ENCODE data around the gene EIF2AK3. TPM values are rescaled to one million over a fixed set of nuclear protein-coding genes. Genes with fewer than 3 reads are reported as not detected.

The EIF2AK3 gene
- total and polyA plus RNA-seq, 2 of the 13 experiments (the other 11 are each of a cell fraction or from before 2014, with no cell fraction given), result 10.3 to 30.6 TPM

GRCh38 chr2:88622307-88622706 is 5.0 kb downstream of the EIF2AK3 start (continued):
- TF ChIP-seq ZNF503 (CRISPR knock-in tag; IDR thresholded peaks at IDR 0.05), result no peak
- no peak for TF ChIP-seq MXI1 (IDR thresholded peaks at IDR 0.05; ENCODE audit: borderline replicate concordance, low read depth, low read length)

GRCh38 chr2:88621432-88621831 is 5.8 kb downstream of the EIF2AK3 start:
- H3K27me3 ChIP-seq (ENCODE audit: control insufficient read depth in 1 of 2, insufficient read depth in 2 of 2, low read length in 2 of 2), result no peaks in the 10 kb centered on the region; a peak in 1 of 5 replicates
- no peak overlapping the region for H3K27ac ChIP-seq (ENCODE audit: extremely low read length, insufficient read depth, low read length)
- no peak for ATAC-seq
- H3K4me2 ChIP-seq (ENCODE audit: low read depth, low read length), result no peak overlapping the region
- H3K9me3 ChIP-seq (ENCODE audit: low read length), result no peaks in the 10 kb centered on the region
- ChIA-PET CTCF (ENCODE audit: low intra/inter-chr PET ratio, low total read pairs) (no interaction called here), POLR2A (no interaction called here)
- no peak for DNase-seq (ENCODE audit: low spot score)
- 0 out of 5 replicates have a peak, but pooled peaks cover 0 to 5% of the 10 kb centered on the region in 2 experiments for H3K36me3 ChIP-seq (replicated peaks in 1 of 2; ENCODE audit: control insufficient read depth in 1 of 2, insufficient read depth in 2 of 2, low read length in 2 of 2)
- no peak overlapping the region for H3K9ac ChIP-seq (ENCODE audit: insufficient read depth, low read depth, low read length)
- H3K79me2 ChIP-seq (ENCODE audit: insufficient read depth, low read length), result peaks cover 93% of the 10 kb centered on the region
- no peak for FAIRE-seq
- peaks cover 44% of the 10 kb centered on the region for H3K4me1 ChIP-seq (ENCODE audit: insufficient read depth, low read length)
- 97% methylated on average over 3 of the region's 3 CpGs for WGBS (ENCODE audit: low lambda C conversion rate)
- intact Hi-C loops (cut with micrococcal nuclease; ENCODE audit: unreplicated experiment) (no loop called here), in situ Hi-C loops (cut with HindIII; ENCODE audit: extremely low pct_ligation_motif_present, low pct_unique_long_range_greater_than_20kb) (no loop called here)
- peaks cover 7% of the 10 kb centered on the region; the same call in 1 of the 2 replicates for H4K20me1 ChIP-seq (ENCODE audit: insufficient read depth, low read length)
- no peak overlapping the region for H3K4me3 ChIP-seq (replicated peaks in 1 of 3; ENCODE audit: insufficient read depth in 1 of 3, low read depth in 2 of 3, low read length in 3 of 3)
- BruUV-seq (replicated peaks), result no TSS peak
- H2AFZ ChIP-seq (ENCODE audit: low read length), result no peak overlapping the region
- no peak for TF ChIP-seq FOXC1 (CRISPR knock-in tag; IDR thresholded peaks at IDR 0.05; ENCODE audit: borderline replicate concordance)
- TF ChIP-seq PBX2 (CRISPR knock-in tag; IDR thresholded peaks at IDR 0.05), result no peak
- TF ChIP-seq REL (CRISPR knock-in tag; conservative IDR thresholded peaks at IDR 0.05), result no peak
- TF ChIP-seq ZBTB4 (CRISPR knock-in tag; IDR thresholded peaks at IDR 0.05; ENCODE audit: borderline replicate concordance), result no peak
- no peak for TF ChIP-seq ZNF326 (CRISPR knock-in tag; IDR thresholded peaks at IDR 0.05; ENCODE audit: borderline replicate concordance)
- TF ChIP-seq NFATC3 (CRISPR knock-in tag; IDR thresholded peaks at IDR 0.05), result no peak
- TF ChIP-seq SMAD3 (CRISPR knock-in tag; IDR thresholded peaks at IDR 0.05), result no peak
- no peak for TF ChIP-seq ZFY (CRISPR knock-in tag; IDR thresholded peaks at IDR 0.05)
- TF ChIP-seq ZNF275 (CRISPR knock-in tag; IDR thresholded peaks at IDR 0.05; ENCODE audit: borderline replicate concordance), result no peak
- TF ChIP-seq ZNF543 (CRISPR knock-in tag; IDR thresholded peaks at IDR 0.05), result no peak
- no peak for TF ChIP-seq KLF13 (CRISPR knock-in tag; IDR thresholded peaks at IDR 0.05)
